RCC 7860 (cell line): ENCODE measurements around the gene DUSP22.

Experiments
- DNase-seq: peaks from one replicate; pipeline ENCODE4 v3.0.0-alpha.2; 2015; ENCODE audit warnings: low spot score
- FAIRE-seq: peaks from 2 replicates; lab custom pipeline; 2012; peaks lifted over from hg19 to GRCh38; lab: Jason Lieb, UNC

The DUSP22 gene

GRCh38 chr6:336159-337114 is 44.1 kb downstream of the DUSP22 start:
- FAIRE-seq (no peak), DNase-seq (no peak)

DNA sequence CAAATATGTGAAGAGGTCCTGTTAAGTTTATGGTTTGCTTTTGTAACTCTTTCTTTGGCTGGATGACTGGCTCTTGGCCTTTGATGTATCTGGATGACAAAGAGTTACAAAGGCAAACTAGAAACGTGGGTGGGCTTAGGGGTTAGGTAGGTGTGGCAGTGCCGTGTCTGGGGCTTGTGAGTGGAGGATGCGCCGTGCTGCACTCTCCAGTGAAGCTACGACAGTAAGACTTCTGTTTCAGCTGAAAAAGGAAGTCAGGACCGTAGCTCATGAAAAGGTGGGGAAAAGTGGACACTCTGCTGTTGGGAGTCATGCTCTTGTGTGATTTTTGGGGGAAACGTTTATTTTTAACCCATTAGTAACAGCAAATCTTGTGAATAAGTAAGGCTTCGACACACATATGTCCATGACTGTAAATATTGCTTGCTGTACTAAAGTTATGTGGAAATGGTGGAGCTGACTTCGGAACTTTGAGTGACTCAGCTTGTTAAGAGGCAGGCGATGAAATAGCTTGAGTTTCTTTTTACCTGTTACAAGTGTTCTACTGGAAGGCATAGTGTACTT is 45.6 kb downstream of the DUSP22 start:
- no peak for DNase-seq
- no peak for FAIRE-seq

DNA sequence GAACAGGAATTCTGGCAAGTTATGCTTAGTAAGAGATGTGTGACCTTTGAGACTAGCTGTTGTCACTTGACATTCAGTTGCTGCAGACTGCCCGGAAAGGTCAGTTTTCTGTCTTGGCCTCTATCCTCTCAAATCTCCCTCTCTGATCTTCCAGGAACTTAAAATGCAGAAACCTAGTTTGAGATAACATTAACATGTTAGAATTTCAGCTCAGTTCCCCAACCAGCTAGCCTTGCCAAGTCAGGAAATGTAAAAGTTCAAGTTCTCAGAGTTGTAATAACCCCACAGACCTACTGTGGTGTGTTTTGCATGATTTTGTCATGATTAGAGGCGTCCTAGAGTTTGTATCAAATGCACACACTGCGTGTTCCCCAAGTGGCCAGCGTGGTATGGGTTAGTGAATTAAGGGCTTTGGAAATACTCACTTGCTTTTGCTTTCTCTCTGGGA is 46.6 kb downstream of the DUSP22 start:
- FAIRE-seq = no peak
- DNase-seq = no peak

GRCh38 chr6:339480-339879 is 47.2 kb downstream of the DUSP22 start:
- no peak for FAIRE-seq

DNA sequence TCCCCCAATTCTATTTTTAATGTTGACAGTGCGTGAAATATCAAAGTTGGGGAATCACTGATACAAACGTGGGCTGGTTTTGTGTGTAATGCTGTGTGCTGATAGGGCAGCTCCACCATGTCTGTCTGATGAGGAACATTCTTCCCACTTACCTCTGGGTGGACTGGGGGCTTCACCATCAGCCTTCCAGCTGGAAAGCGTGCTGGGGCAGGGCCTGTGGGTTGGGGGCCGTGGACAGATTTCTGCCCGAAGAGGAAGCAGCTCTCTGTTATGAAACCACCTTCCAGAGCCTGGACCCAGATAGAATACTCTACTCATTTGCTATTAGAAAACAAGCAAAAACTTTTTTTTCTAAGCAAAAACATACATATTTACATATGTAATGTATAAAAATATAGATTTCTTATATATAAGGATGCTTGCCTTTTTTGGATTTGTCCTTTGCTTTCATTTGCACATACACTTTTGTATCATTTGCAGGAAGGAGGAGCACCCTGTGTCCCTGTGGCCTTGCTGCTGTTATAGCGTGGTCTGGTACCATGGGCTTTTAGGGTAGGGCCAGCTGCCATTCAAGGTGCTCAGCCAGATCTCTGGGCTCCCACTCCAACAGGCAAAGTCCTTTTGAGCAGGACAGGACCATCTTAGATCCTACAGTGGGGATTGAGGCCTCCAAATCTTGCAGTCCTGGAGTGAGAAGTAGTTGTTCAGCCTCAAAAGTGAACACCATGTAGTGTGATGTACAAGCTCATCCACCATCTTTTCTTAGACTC is 48.1 kb downstream of the DUSP22 start:
- DNase-seq (no peak), FAIRE-seq (no peak)

More at GRCh38 chr6:339480-339879, 47.2 kb downstream of the DUSP22 start:
- no peak for DNase-seq

DNA sequence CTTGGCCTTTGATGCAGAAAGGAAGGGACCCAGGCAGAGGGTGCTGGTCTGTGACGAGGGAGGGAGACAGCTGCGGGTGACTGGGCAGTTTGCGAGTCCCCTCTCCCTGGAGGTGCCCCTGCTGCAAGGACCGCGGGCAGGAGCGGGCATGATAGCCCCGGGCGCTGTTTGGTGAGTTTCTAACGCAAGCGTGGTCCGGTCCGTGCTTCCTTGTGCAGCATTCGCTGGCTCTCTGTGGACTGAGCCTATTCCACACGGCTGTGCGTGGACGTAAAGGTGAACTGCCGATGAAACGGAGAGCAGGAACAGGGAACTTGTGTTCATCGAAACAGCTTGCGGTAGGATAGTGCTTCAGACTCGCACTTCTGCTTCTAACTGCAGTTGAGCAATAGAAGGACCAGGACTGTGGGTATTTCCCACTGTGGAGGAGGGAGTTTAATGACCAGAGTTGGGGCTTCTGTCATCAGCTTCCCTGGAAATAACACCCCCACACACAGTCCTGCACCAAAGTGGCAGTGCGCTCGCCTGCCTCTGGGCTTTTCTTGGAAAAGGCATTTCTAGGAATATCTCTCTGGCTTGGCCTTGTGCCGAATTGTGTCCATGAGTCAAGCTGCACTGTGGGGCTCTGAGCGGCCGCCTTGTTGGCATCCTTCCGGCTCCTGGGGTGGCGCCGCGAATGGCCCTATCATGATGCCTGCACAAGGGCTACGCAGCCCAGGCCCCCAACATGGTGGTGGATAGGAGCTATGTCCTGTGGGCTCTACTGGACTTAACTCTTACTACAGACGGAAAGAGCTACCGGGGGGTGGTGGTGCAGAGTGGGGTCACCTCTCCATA is 48.9 kb downstream of the DUSP22 start:
- FAIRE-seq (no peak), DNase-seq (no peak)

DNA sequence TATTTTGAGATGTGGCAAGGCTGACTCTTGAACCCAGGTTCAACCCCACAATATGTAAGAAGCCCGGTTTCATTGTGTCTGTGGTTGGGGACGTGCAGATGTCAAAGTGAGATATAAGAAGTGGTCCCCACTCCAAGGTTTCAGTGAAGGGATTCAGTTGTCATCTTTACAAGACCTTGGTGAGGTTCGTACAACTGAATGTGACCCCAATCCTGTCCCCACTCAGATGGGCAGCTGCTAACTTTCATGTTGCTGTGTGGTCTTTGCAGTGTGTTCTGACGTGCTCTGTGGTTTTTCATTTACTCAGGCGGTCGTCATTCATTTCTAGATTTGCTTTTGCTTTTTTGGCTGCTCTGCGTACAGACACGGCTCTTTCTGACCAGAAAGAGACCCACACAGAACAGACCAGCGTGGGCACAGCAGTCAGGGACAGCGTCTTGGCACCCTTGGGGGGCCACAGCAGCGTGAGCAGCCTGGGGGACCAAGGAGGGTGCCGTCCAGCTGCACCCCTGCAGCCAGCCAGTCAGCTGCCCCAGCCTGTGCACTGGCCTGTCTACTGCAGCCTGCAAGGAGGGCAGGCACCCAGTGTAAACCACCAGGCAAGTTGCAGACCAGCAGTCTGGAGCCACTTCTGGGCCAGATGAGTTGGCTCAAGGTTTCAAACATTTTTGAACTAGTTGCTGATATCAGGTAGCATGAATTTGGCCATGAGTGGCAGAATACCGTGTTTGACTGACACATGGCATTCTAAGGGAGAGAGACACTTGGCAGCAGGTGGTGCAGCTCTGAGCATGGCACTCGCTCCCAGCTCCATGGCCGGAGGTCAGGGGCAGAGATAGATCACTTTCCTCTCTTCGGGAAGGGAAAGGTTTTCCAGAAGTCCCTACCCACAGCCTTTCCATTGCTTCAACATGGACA is 49.9 kb downstream of the DUSP22 start:
- DNase-seq (no peak), FAIRE-seq (no peak)

DNA sequence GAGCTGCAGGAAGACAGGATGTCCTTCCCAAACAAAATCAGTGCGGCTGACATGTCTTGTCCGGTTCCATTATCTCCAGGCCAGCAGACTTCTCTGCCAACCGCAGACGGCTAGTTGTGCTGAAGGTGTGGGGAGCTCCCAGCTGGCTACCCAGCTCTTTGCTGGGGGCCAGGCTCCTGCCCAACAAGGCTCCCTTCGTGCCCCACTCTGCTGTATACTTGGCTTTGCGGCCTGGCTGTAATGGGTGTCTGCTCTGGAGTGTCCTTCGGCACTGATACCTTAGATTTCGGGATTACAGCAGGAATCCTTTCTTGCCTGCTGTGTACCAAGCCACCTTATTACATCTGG is 50.5 kb downstream of the DUSP22 start:
- DNase-seq (no peak), FAIRE-seq (no peak)

GRCh38 chr6:343226-343935 is 51.1 kb downstream of the DUSP22 start:
- no peak for DNase-seq
- no peak for FAIRE-seq

GRCh38 chr6:343960-344815 is 51.9 kb downstream of the DUSP22 start:
- FAIRE-seq = no peak

GRCh38 chr6:344816-345340 is 52.6 kb downstream of the DUSP22 start:
- FAIRE-seq = no peak
- no peak for DNase-seq

More at GRCh38 chr6:343960-344815, 51.9 kb downstream of the DUSP22 start:
- DNase-seq = no peak

GRCh38 chr6:345747-346385 is 53.6 kb downstream of the DUSP22 start:
- FAIRE-seq (no peak), DNase-seq (no peak)

- FAIRE-seq (no peak), DNase-seq (no peak)
Measured at GRCh38 chr6:346386-347030, 54.2 kb downstream of the DUSP22 start.

DNA sequence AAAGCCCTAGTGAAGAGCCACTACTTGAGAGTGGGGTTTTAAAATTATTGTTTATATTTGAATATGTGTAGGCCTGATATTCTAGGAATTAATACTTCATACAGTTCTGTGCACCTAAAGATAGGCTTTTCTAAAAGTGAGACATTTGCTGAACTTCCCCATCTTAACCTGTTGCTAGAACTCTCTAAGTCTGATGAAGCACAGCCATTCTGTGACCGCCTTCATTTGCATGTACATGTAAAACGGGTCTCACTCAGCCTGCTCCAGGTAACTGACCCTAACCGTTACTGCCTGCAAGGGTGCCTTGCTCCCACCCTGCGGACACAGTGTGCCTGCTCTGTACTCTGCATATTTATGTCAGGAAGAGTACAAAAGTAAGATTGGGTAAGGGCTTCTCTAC is 54.9 kb downstream of the DUSP22 start:
- FAIRE-seq (no peak), DNase-seq (no peak)

DNA sequence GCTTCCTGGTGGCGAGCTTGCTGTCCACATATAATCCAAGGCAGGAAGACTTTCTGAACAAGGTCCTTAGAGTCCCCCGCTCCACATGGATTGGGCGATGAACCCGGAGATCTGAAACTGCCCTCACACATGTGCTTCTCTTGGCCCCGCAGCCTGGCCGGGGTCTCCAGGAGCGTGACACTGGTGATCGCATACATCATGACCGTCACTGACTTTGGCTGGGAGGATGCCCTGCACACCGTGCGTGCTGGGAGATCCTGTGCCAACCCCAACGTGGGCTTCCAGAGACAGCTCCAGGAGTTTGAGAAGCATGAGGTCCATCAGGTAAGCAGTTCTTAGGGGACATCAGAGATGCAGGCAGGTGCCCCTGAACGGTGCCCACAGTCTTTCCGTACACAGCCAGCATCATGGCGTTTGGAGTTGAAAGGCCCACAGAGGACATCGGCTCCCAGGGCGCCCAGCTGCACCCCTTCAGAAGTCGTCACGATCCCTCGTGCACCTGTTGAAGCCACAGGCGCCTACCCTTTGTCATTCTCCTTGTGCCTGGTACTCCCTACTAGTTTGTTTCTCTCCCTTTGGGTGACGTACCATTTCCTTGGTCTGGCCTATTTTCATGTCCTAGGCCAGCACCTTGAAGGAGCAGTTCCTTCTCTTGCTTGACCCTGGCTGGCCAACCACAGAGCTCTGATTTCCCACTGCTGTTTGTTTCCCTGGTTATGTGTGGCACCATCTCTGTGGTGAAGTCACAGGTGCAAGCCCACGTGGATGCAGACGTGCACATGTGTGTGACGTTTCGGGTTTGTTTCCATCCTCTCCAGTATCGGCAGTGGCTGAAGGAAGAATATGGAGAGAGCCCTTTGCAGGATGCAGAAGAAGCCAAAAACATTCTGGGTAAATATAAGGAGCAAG is 55.9 kb downstream of the DUSP22 start:
- FAIRE-seq (no peak), DNase-seq (no peak)

DNA sequence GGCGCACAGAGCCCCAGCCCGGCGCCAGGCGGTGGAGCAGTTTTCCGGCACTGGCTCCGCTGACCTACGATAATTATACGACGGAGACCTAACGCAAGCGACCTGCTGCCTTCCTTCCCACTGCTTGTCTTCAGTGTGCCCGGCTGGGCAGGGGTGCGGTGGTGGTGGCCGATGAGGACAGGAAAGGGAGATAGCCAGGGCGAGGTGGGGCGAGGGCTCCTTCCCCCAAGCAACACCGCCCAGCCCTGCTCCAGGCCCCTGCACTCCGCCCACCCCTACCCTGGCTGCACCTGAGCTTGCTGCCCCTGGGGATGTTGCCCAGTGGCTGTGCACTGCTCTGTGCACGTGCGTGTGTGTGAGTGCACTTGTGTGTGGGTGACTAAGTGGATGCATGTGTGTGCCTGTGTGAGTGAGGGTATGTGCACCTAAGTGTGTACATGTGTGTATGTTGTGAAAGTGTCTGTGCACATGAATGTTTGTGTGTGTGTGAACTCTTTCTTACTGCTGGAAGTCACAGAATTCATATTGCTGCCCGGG is 56.6 kb downstream of the DUSP22 start:
- FAIRE-seq = no peak
- DNase-seq = no peak
